Measurements from ENCODE around the gene TRIM56.
"Not testable (repeated sequence)": the region's sequence is repeated elsewhere in the genome, so short reads cannot be mapped to it uniquely, and the experiment has no call there.

Gene TRIM56

DNA sequence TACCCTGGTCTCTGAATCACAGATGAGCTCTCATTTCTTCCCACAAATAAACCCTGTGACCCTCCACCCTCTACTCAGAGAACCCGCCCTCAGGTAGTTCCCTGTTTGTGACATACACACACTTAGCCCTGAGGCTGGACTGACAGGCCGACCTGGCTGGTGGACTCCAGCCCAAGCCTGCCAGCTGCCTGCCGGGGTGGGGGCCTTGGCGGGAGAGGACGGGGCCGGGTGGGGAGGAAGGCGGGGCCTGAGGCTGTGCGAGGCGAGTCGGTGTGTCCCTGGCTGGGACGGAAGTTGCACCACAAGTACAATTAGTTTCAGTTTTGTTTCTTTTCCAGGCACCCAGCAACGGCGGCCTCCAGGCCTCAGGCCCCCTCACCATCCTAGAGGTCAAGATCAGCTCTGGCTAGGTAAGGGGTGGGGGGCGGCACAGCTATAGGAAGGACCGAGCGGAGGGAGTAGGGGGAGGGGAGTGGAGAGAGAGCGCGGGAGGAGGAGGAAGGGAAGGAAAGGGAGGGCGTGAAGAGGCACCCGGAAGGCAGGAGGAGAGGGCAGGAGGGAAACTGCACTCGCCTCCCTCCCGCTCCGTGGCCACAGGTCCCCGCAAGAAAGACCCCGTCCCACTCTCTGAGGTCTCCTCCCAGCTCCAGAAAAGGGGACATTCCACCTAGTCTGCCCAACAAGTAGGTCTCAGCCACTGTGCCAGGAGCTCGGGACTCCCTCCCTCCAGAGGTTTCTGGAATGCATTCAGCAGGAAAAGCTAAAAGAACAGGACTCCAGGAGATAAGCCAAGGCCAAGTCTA lies at the start of gene TRIM56:
TSS of gene TRIM56 (plus strand) at position 320 of the 803 bp plus-strand sequence. CDS start 1,832 bp downstream, outside the sequence.
- peak; percentile 77 to 83 for DNase-seq

DNA sequence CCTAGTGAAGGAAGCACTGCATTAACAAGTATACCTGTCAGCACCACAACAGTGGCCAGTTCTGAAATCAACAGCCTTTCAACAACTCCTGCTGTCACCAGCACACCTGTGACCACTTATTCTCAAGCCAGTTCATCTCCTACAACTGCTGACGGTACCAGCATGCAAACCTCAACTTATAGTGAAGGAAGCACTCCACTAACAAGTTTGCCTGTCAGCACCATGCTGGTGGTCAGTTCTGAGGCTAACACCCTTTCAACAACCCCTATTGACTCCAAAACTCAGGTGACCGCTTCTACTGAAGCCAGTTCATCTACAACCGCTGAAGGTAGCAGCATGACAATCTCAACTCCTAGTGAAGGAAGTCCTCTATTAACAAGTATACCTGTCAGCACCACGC lies 49.3 kb upstream of the TRIM56 start:
- DNase-seq = no peak

DNA sequence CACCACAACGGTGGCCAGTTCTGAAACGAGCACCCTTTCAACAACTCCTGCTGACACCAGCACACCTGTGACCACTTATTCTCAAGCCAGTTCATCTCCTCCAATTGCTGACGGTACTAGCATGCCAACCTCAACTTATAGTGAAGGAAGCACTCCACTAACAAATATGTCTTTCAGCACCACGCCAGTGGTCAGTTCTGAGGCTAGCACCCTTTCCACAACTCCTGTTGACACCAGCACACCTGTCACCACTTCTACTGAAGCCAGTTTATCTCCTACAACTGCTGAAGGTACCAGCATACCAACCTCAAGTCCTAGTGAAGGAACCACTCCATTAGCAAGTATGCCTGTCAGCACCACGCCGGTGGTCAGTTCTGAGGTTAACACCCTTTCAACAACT lies 44.0 kb upstream of the TRIM56 start:
- not testable (repeated sequence) for DNase-seq

DNA sequence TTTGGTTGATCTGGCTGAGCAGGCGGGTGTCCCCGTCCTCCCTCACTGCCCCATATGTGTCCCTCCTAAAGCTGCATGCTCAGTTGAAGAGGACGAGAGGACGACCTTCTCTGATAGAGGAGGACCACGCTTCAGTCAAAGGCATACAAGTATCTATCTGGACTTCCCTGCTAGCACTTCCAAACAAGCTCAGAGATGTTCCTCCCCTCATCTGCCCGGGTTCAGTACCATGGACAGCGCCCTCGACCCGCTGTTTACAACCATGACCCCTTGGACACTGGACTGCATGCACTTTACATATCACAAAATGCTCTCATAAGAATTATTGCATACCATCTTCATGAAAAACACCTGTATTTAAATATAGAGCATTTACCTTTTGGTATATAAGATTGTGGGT lies 26.9 kb upstream of the TRIM56 start:
- DNase-seq = peak; percentile 6 to 40

DNA sequence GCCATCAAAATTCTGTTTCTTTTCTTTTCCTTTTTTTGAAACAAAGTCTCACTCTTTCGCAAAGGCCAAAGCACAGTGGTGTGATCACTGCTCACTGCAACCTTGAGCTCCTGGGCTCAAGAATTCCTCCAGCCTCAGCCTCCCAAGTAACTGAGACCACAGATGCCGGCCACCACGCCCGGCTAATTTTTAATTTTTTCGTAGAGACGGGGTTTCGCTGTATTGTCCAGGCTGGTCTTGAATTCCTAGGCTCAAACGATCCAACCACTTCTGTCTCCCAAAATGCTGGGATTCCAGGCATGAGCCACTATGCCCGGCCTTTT lies 25.7 kb upstream of the TRIM56 start:
- DNase-seq = no peak

- no peak for DNase-seq
These were observed 24.3 kb upstream of the TRIM56 start for GRCh38 chr7:101060992-101061391.

DNA sequence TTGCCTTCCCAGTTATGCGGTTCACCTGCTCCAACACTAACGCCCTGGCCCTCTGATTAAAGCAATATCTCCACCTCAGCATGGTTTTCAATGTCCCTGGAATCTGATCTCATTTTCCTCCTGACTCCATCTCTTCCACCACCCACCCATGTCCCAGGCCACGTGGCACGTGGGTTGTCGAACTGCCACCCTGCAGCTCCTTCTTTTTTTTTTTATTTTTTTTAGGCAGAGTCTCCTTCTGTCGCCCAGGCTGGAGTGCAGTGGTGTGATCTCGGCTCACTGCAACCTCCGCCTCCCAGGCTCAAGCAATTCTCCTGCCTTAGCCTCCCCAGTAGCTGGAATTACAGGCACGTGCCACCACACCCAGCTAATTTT lies 21.1 kb upstream of the TRIM56 start:
- not testable (repeated sequence) for DNase-seq

DNA sequence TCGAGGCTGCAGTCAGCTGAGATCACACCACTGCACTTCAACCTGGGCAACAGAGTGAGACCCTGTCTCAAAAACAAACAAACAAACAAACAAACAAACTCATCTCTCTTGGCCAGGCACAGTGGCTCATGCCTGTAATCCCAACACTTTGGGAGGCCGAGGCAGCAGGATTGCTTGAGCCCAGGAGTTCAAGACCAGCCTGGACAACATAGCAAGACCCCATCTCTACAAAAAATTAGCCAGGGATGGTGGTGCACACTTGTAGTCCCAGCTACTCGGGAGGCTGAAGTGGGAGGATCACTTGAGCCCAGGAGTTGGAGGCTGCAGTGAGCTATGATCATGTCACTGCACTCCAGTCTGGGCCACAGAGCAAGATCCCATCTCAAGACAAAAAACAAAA lies 20.1 kb upstream of the TRIM56 start:
- not testable (repeated sequence) for DNase-seq

DNA sequence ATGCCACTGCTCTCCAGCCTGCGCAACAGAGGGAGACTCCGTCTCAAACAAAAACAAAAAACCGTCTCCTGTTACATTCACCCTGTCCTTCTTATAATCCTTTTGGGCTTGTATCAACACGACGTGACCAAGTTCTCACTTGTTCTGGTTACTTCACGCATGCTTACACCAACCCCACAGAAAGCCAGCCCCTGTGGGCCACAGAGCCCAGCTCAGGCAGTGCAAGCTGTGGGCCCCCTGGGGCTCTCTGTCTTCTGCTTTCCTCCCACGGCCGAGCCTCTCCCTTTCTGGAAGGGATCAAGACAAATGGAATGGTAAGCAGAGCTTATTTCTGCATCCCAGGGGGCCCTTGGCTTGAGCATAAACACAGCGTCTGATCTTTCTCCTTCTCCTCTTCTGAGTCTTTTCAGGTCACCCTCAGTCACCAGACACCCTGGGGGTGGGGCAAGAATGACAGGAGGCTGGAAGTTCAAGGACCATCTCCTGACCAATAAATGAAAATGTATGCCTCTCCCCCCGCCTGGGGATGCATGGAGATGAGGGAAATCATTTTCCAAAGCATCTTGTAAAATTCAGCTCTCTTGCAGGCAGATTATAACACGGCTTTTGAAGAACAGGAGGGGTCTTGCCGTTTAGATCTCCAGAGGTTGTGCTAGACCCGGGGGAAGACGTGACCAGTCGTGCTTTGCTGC lies 19.0 kb upstream of the TRIM56 start:
- no peak for DNase-seq

- no peak for DNase-seq
These were observed 18.5 kb upstream of the TRIM56 start for GRCh38 chr7:101066833-101067177.

DNA sequence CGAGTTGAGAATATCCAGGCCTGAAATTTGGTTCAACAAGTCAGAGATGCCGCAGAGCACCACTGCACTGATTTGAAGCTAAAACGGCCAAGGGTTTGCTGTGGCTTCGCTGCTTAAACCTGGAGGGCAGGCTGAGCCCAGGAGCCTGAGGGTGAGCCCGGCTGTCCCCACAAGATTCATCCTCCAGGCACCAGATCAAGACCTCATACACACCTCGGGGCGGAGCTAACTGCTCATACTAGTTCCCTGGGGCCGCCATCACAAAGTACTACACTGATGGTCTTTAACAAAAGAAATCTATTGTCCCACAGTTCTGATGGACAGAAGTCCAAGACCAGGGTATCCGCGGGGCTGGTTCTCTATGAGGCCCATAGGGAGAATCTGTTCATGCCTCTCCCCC lies 16.9 kb upstream of the TRIM56 start:
- no peak for DNase-seq

DNA sequence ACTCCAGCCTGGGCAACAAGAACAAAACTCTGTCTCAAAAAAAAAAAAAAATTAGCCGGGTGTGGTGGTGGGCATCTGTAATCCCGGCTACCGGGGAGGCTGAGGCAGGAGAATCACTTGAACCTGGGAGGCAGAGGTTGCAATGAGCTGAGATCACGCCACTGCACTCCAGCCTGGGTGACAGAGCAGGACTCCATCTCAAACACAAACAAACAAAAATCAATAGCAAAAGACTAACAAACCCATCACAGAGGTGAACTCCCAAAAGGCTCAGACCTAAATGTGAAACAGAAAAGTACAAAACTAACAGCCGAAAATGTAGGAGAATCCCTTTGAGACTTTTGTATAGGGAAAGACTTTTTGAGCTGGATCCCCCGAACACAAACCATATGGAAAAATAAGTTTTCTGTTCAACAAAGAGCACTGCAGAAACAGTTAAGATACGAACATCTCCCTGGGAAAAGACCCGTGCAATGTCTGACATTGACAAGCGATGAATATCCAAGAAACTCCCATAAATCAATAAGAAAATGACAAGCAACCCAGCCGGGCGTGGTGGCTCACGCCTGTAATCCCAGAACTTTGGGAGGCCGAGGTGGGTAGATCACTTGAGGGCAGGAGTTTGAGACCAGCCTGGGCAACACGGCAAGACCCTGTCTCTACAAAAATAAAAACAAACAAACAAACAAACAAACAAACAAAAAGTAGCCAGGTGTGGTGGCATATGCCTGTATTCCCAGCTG lies 13.7 kb upstream of the TRIM56 start:
- not testable (repeated sequence) for DNase-seq

DNA sequence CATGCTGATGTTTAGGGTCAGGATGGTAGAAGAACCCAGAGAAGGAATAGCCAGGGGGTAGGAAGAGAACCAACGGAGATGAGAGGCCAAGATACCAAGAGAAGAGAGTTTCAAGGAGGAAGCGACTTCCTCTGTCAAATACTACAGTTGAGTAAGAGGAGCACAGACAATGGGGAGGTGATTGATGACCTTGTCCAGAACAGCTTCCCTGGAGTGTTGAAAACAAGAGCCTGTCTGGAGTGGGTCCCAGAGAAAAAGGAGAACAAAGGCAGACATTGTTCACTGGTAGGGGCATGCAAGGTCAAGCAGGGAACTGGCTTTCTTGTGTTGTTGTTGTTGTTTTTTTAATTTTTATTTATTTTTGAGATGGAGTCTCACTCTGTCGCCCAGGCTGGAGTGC lies 9.6 kb upstream of the TRIM56 start:
- DNase-seq = no peak

GRCh38 chr7:101076183-101076582 lies 9.1 kb upstream of the TRIM56 start:
- not testable (repeated sequence) for DNase-seq

DNA sequence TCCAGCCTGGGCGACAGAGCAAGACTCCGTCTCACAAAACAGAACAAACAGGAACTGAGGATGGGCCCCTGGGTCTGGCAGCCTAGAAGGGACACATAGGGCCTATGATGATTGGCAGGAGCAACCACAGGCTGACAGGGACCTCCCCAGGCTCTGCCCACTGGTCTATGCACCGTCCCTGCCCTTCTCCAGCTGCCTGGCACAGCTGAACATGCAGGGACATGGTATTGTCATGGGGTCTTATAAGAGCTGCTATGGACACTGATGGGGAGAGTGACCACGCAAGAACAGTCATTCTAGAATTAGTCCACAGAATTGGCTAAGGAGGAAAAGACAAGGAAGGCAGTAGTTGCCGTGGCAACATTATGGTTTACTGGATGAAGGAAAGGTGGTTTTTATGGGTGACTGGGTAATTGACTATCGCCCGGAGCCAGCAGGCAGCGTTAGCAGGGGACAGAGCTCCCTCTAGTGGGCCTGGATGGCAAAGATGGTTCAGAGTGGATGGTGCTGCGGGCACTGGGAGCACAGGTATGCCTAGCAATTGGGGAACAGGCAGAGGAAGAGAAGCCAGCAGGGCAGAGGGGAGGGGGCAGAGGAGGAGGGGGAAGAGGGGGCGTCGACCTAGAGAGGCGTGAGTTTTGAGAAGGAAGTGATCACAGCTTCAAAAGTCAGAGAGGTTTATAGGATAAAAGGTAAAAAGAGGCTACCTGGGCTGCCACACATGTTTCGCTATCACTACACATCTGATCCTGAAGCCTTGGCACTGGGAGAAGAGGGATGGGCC lies 7.8 kb upstream of the TRIM56 start:
- DNase-seq = peak; percentile 58 to 65

DNA sequence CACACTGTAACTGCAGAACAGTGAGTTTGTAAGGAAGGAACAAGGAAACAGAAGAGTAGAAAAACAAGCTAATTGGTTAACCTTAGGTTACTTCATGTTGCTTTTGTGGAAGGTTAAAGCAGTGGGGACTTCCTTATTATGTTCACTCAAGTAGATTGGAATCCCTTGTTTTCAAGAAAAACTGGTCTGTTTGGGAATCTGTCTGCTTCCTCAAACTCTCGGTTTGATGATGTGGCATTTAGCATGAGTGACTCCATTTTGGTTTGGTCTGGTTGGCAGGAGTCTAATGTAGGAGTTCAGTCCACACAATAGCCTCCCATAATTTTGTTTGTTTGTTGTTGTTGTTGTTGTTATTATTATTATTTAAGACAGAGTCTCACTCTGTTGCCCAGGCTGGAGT lies 3.8 kb upstream of the TRIM56 start:
- DNase-seq = peak in 1 of 2 experiments; percentile 5

DNA sequence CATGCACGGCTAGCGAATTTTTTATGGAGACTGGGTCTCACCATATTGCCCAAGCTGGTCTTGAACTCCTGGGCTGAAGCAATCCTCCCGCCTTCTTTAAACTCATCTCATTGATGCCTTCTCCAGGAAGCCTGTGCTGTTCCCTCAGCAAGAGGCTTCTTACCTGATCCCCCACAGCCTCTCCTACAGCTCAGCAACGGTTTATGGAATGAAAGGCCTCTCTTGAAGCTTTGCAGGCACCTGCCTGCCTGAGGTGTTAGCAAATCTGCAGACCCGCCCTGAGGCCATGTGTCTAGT lies 468 bp upstream of the TRIM56 start:
- no peak for DNase-seq

GRCh38 chr7:101087334-101088068 lies 2.2 kb downstream of the TRIM56 start:
- no peak for DNase-seq

DNA sequence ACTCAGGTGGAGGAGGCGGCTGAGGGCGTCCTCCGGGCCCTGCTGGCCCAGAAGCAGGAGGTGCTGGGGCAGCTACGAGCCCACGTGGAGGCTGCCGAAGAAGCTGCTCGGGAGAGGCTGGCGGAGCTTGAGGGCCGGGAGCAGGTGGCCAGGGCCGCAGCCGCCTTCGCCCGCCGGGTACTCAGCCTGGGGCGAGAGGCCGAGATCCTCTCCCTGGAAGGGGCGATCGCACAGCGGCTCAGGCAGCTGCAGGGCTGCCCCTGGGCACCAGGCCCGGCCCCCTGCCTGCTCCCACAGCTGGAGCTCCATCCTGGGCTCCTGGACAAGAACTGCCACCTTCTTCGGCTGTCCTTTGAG lies 2.8 kb downstream of the TRIM56 start:
- DNase-seq = no peak

GRCh38 chr7:101088858-101089529 lies 3.7 kb downstream of the TRIM56 start:
- DNase-seq = no peak

GRCh38 chr7:101089876-101090275 lies 4.6 kb downstream of the TRIM56 start:
- no peak for DNase-seq

- not testable (repeated sequence) for DNase-seq
These were observed 7.1 kb downstream of the TRIM56 start for GRCh38 chr7:101092266-101092905.
